ENCODE data around the gene CASZ1. TPM values are rescaled to one million over a fixed set of nuclear protein-coding genes. Genes with fewer than 3 reads are reported as not detected.

The CASZ1 gene
- total RNA-seq, 2 experiments from 2014 or later, result 2.9 to 4.1 TPM

DNA sequence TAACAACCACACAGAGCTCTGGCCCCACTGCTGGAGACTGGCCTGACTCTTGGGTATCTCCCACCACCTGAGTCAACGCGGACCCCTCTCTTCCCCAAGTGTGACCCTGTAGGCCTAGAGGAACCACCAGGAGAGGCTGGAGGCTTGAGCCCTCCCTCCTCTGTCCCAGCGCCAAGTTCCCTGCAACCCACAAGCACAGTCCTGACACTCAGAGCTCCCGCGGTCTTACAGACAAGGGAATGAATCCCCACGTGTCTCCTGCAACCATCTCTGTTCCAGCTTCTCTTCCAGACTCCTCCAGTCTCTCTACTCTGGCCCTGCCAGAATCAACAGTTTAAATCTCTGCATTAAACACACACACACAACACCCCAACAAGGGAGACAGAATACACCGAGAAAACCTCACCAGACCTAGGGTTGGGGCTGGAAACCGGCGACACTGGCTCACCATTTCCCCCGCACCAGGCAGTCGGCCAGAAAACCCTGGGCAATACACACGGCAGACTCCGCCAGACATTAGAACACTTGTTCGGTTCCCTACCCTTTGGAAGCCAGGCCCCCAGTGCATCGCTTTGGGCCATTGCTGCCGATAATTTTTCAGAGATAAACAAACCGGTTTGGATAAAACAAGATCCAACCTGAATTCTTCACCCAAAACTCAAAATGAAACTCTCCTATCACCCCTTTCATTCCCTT is 21.7 kb downstream of the CASZ1 start:
- ChIA-PET POLR2A (no interaction called here), CTCF (no interaction called here)
- intact Hi-C loops (cut with micrococcal nuclease), result no loop called here
- Mint-ChIP-seq H3K27me3 (no peaks in the 10 kb centered on the region), H3K9me3 (no peaks in the 10 kb centered on the region), H3K4me3 (no peak overlapping the region), H3K27ac (no peak overlapping the region), H3K4me1 (ENCODE audit: low read depth) (no peaks in the 10 kb centered on the region), H3K36me3 (ENCODE audit: low read depth) (no peaks in the 10 kb centered on the region)
- DNase-seq (no peak), ATAC-seq (no peak)
- TF ChIP-seq, protein P1, sequence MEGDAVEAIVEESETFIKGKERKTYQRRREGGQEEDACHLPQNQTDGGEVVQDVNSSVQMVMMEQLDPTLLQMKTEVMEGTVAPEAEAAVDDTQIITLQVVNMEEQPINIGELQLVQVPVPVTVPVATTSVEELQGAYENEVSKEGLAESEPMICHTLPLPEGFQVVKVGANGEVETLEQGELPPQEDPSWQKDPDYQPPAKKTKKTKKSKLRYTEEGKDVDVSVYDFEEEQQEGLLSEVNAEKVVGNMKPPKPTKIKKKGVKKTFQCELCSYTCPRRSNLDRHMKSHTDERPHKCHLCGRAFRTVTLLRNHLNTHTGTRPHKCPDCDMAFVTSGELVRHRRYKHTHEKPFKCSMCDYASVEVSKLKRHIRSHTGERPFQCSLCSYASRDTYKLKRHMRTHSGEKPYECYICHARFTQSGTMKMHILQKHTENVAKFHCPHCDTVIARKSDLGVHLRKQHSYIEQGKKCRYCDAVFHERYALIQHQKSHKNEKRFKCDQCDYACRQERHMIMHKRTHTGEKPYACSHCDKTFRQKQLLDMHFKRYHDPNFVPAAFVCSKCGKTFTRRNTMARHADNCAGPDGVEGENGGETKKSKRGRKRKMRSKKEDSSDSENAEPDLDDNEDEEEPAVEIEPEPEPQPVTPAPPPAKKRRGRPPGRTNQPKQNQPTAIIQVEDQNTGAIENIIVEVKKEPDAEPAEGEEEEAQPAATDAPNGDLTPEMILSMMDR (IDR thresholded peaks at IDR 0.05), result no peak

DNA sequence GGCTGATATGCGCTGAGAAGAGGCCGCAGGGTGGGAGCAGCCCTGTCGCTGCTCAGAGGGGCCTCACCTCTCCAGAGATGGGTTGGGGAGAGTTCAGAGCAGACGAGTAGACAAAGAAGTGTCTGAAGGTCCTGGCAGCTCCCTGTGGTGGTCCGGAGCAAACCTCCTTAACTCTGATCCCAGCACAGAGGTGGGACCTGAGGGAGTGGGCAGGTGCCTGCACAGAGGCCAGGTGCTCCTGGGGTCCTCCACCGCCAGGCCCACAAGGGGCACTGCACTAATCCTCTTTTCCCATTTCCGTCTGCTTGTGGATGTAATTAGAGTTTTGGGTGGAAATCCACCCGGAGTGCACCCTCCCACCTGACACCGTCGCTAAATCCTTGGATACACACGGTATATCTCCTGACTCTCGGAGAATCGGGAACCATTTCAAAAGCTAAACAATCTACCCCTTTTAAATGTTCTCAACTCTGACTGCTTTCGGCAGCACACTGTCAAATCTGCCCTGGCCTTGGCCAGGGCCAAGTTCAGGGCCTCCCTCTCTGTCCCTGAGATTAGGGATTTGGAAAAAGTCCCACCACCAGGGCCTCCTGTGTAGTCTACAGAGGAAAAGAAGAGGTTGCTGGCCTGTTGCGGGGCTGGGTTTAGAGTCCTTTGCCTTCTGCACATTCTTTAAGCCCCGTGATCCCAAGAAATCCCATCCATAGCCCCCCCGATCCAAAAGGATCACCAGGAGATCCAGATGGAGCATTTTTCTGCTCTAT is 22.4 kb downstream of the CASZ1 start:
- no peaks in the 10 kb centered on the region for H3K9me3 Mint-ChIP-seq
- intact Hi-C loops (cut with micrococcal nuclease), result no loop called here
- H3K27me3 Mint-ChIP-seq, result no peaks in the 10 kb centered on the region
- H3K4me1 Mint-ChIP-seq (ENCODE audit: low read depth), result no peaks in the 10 kb centered on the region
- H3K4me3 Mint-ChIP-seq, result no peak overlapping the region
- no peaks in the 10 kb centered on the region for H3K36me3 Mint-ChIP-seq (ENCODE audit: low read depth)
- ATAC-seq, result no peak
- CTCF ChIA-PET, result no interaction called here
- TF ChIP-seq, protein P1 (IDR thresholded peaks at IDR 0.05), result no peak
- no peak overlapping the region for H3K27ac Mint-ChIP-seq
- POLR2A ChIA-PET, result no interaction called here
- no peak for DNase-seq

DNA sequence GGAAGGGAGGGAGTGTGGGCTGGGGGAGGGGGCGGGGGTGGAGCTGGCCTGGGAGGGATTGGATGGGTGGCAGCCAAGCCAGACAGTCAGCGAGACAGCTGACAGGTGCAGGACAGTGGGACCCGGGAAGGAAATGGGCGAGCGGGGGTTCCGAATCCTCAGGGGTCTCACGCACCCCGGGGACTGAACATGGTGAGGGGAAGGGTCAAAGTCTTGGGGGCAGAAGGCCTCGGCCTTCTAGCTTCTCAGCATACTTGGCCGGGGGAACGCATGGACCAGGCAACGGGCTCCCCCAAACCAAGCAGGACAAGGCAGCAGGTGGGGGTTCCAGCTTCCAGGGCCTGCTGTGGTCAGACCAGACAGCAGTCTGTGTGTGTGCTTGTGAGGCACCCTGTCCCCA is 23.1 kb downstream of the CASZ1 start:
- TF ChIP-seq, protein P1 (IDR thresholded peaks at IDR 0.05), result no peak
- DNase-seq (no peak), ATAC-seq (no peak)
- POLR2A ChIA-PET, result no interaction called here
- Mint-ChIP-seq H3K27me3 (no peaks in the 10 kb centered on the region), H3K36me3 (ENCODE audit: low read depth) (no peaks in the 10 kb centered on the region), H3K4me3 (no peak overlapping the region), H3K4me1 (ENCODE audit: low read depth) (no peaks in the 10 kb centered on the region), H3K9me3 (no peaks in the 10 kb centered on the region), H3K27ac (no peak overlapping the region)
- CTCF ChIA-PET, result interaction anchor here (1.0 kb wide), 1 partner anchor 18 kb away, joined by 3 read pairs; no protein-coding TSS in a partner anchor
- intact Hi-C loops (cut with micrococcal nuclease), result no loop called here

DNA sequence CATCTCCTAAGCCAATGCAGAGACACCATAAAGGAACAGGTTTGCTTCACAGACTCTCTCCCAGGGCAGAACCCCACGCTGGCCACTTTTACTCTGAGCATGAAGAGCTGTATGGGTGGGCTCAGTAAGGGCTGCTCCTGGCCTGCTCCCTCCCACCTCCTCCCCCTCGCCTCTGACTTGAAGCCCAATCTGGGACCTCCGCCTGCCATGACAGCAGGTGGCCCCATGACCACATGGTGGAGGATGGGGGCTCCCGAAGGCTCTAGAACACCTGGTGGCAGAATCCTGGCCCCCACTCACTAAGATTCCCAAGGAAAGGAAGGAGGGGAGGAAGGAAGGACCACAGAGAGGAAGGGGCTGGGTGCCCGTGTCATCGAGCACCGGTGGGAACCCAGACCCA is 23.7 kb downstream of the CASZ1 start:
- POLR2A ChIA-PET, result no interaction called here
- Mint-ChIP-seq H3K4me1 (ENCODE audit: low read depth) (no peaks in the 10 kb centered on the region), H3K36me3 (ENCODE audit: low read depth) (no peaks in the 10 kb centered on the region), H3K27me3 (no peaks in the 10 kb centered on the region), H3K9me3 (no peaks in the 10 kb centered on the region), H3K27ac (no peak overlapping the region), H3K4me3 (no peak overlapping the region)
- TF ChIP-seq, protein P1 (IDR thresholded peaks at IDR 0.05), result no peak
- DNase-seq (no peak), ATAC-seq (no peak)
- intact Hi-C loops (cut with micrococcal nuclease), result no loop called here
- CTCF ChIA-PET, result interaction anchor here (1.0 to 1.1 kb wide), 2 partner anchors 17 to 265 kb away, joined by 3 read pairs; no protein-coding TSS in a partner anchor

DNA sequence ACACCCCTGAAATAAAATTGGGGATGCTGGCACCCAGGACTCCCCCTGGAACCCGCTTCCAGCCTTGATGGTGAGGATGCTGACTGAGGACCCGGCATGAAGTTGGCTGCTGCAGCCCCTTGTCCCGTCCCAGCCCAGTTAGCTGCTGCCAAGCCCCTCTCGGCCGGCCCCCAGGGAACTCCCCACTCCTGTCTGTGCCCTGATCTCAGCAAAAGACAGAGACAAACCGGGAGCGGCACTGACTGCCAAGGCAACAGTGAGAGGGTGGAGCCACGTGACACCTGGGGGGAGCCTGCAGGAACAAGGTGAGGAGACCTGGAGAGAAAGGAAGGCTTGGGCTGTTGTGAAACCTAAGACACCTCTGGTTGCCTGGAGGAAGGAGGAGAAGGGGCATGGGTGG is 24.7 kb downstream of the CASZ1 start:
- H3K4me1 Mint-ChIP-seq (ENCODE audit: low read depth), result no peaks in the 10 kb centered on the region
- no peak overlapping the region for H3K27ac Mint-ChIP-seq
- intact Hi-C loops (cut with micrococcal nuclease), result no loop called here
- no peaks in the 10 kb centered on the region for H3K9me3 Mint-ChIP-seq
- DNase-seq (no peak), ATAC-seq (no peak)
- POLR2A ChIA-PET, result no interaction called here
- CTCF ChIA-PET, result interaction anchor here (1.1 kb wide), 1 partner anchor 266 kb away, joined by 3 read pairs; no protein-coding TSS in a partner anchor
- no peaks in the 10 kb centered on the region for H3K36me3 Mint-ChIP-seq (ENCODE audit: low read depth)
- H3K27me3 Mint-ChIP-seq, result no peaks in the 10 kb centered on the region
- no peak overlapping the region for H3K4me3 Mint-ChIP-seq
- TF ChIP-seq, protein P1 (IDR thresholded peaks at IDR 0.05), result no peak
